Measurements from ENCODE around the gene DSEL.

The DSEL gene

GRCh38 chr18:67500522-67501205, 15.9 kb downstream of the DSEL start:
- no peak for DNase-seq

- DNase-seq = no peak
These were observed 20.1 kb downstream of the DSEL start for GRCh38 chr18:67496469-67496868.

GRCh38 chr18:67486534-67486933, 30.0 kb downstream of the DSEL start:
- no peak for DNase-seq

- DNase-seq = no peak
These were observed 30.9 kb downstream of the DSEL start for GRCh38 chr18:67485655-67486054.

GRCh38 chr18:67484458-67484857, 32.1 kb downstream of the DSEL start:
- no peak for DNase-seq

GRCh38 chr18:67483952-67484351, 32.6 kb downstream of the DSEL start:
- DNase-seq = no peak

GRCh38 chr18:67483237-67483636, 33.3 kb downstream of the DSEL start:
- no peak for DNase-seq

- DNase-seq = no peak
These were observed 38.3 kb downstream of the DSEL start for GRCh38 chr18:67478249-67478648.

- no peak for DNase-seq
These were observed 39.0 kb downstream of the DSEL start for GRCh38 chr18:67477522-67477921.

- no peak for DNase-seq
These were observed 39.9 kb downstream of the DSEL start for GRCh38 chr18:67476585-67476984.

- no peak for DNase-seq
These were observed 40.8 kb downstream of the DSEL start for GRCh38 chr18:67475673-67476072.

- peak in 1 of 5 experiments; percentile 44 for DNase-seq
These were observed 48.5 kb downstream of the DSEL start for GRCh38 chr18:67468038-67468437.

- no peak for DNase-seq
These were observed 49.3 kb downstream of the DSEL start for GRCh38 chr18:67467188-67467587.

- DNase-seq = no peak
These were observed 52.0 kb downstream of the DSEL start for GRCh38 chr18:67464499-67464898.

GRCh38 chr18:67463829-67464228, 52.7 kb downstream of the DSEL start:
- DNase-seq = no peak

GRCh38 chr18:67456711-67457110, 59.8 kb downstream of the DSEL start:
- no peak for DNase-seq

All from T-helper 2 cell (primary cell).